Mucosa of descending colon (tissue), 3 donors: Measurements from ENCODE around the gene TRMT2A. TPM values are rescaled to one million over a fixed set of nuclear protein-coding genes. Genes with fewer than 3 reads are reported as not detected.
"Not testable (repeated sequence)": the region's sequence is repeated elsewhere in the genome, so short reads cannot be mapped to it uniquely, and the experiment has no call there.

Experiments
- ATAC-seq: fragments of 200-7000 bp; cut with Tn5 transposase; one replicate; pipeline ENCODE4 v1.9.1; 2020; ENCODE audit warnings: mild to moderate bottlenecking, moderate library complexity
- DNase-seq, 3 donors: peaks; one replicate each; pipeline ENCODE4 v3.0.0-alpha.2; 2020
- H3K36me3 ChIP-seq: fragments of 200-600 bp; one replicate; pipeline ENCODE4 v1.8.0; 2021; ENCODE audit warnings: low read depth, mild to moderate bottlenecking
- H3K4me1 ChIP-seq: fragments of 200-600 bp; one replicate; pipeline ENCODE4 v1.8.0; 2021; ENCODE audit warnings: low read depth, mild to moderate bottlenecking
- H3K4me3 ChIP-seq: fragments of 200-600 bp; one replicate; pipeline ENCODE4 v1.8.0; 2021; ENCODE audit warnings: mild to moderate bottlenecking
- H3K9me3 ChIP-seq: fragments of 200-600 bp; one replicate; pipeline ENCODE4 v1.8.0; 2021; ENCODE audit warnings: mild to moderate bottlenecking
- CTCF ChIP-seq: fragments of 200-600 bp; IDR thresholded peaks from one replicate; pipeline ENCODE4 v1.8.0; 2022; ENCODE audit warnings: antibody characterized with exemption, mild to moderate bottlenecking
- intact Hi-C, 2 donors: fragments of 100-400 bp; cut with DNase I in 1 of 2; cut with micrococcal nuclease in 1 of 2; formaldehyde crosslinking; loops; one replicate each; pipeline versions ENCODE4 v1.11.0 to v1.11.1; 2022; cut with DNase I, micrococcal nuclease
- total RNA-seq, 3 donors: library from RNA; stranded (reverse); fragmentation: NEBNext Ultra II Directional in 2 of 3; extraction: Animal tissue kit (Norgen Biotek cat#: 25700) in 2 of 3; gene quantifications; one replicate each; pipeline versions ENCODE4 v1.2.1 to v1.2.4, GENCODE V29; 2021 to 2023
- donor health status: DM: no; HTN: no; CAD: no; lungs with moderate emphysema.
- donor health status: DM: no; HTN: no; CAD: no.
- donor health status: DM: no; HTN: yes; CAD: no.

The TRMT2A gene
- total RNA-seq, 3 donors from 2014 or later: 34.4 to 50.0 (median 37.6) TPM

GRCh38 chr22:20076627-20077172 lies 40.3 kb downstream of the TRMT2A start:
- TF ChIP-seq CTCF: no peak
- DNase-seq: peak in 1 of 3 donors; percentile 8
- Histone ChIP-seq H3K4me1 (peaks cover 11% of the 10 kb centered on the region), H3K36me3 (no peaks in the 10 kb centered on the region), H3K4me3 (no peak overlapping the region), H3K9me3 (no peaks in the 10 kb centered on the region)
- intact Hi-C loops: no loop called here
- no peak for ATAC-seq

GRCh38 chr22:20071524-20071972 lies 45.5 kb downstream of the TRMT2A start:
- Histone ChIP-seq H3K36me3 (no peaks in the 10 kb centered on the region), H3K4me1 (no peaks in the 10 kb centered on the region), H3K9me3 (no peaks in the 10 kb centered on the region), H3K4me3 (no peak overlapping the region)
- no peak for TF ChIP-seq CTCF
- DNase-seq (no peak), ATAC-seq (no peak)
- intact Hi-C loops: no loop called here

- no peak for TF ChIP-seq CTCF
- DNase-seq (no peak), ATAC-seq (no peak)
- intact Hi-C loops: no loop called here
- no peaks in the 10 kb centered on the region for H3K4me1 ChIP-seq
- H3K9me3 ChIP-seq: no peaks in the 10 kb centered on the region
- no peak overlapping the region for H3K4me3 ChIP-seq
- no peaks in the 10 kb centered on the region for H3K36me3 ChIP-seq
These were observed 47.5 kb downstream of the TRMT2A start for GRCh38 chr22:20069331-20070042.

- ATAC-seq (no peak), DNase-seq (no peak)
- Histone ChIP-seq H3K4me3 (no peak overlapping the region), H3K4me1 (no peaks in the 10 kb centered on the region), H3K9me3 (no peaks in the 10 kb centered on the region), H3K36me3 (no peaks in the 10 kb centered on the region)
- intact Hi-C loops: no loop called here
- no peak for TF ChIP-seq CTCF
These were observed 48.4 kb downstream of the TRMT2A start for GRCh38 chr22:20068640-20069039.

GRCh38 chr22:20067384-20067682 lies 49.7 kb downstream of the TRMT2A start:
- H3K4me3 ChIP-seq, DNase-seq, H3K36me3 ChIP-seq, H3K9me3 ChIP-seq, ATAC-seq, H3K4me1 ChIP-seq, intact Hi-C loops: not testable (repeated sequence)

GRCh38 chr22:20066617-20067383 lies 50.2 kb downstream of the TRMT2A start:
- no peak for TF ChIP-seq CTCF
- DNase-seq (no peak), ATAC-seq (no peak)
- Histone ChIP-seq H3K4me3 (no peak overlapping the region), H3K4me1 (no peaks in the 10 kb centered on the region), H3K9me3 (no peaks in the 10 kb centered on the region), H3K36me3 (no peaks in the 10 kb centered on the region)
- intact Hi-C loops: no loop called here
